Measurements from ENCODE around the gene FXYD1.

- TF ChIP-seq EP300 (IDR thresholded peaks at IDR 0.05), result no peak
- no peak for TF ChIP-seq POLR2AphosphoS5 (IDR thresholded peaks at IDR 0.05)
- TF ChIP-seq CTCF (IDR thresholded peaks at IDR 0.05), result no peak
Measured at GRCh38 chr19:35099897-35100275, 38.7 kb upstream of the FXYD1 start.
